ENCODE measurements around the gene BMI1. TPM values are rescaled to one million over a fixed set of nuclear protein-coding genes. Genes with fewer than 3 reads are reported as not detected.

Gene BMI1
- total and polyA plus RNA-seq, 2 donors (not counting 3 experiments of a cell fraction or from before 2014, with no cell fraction given) = 12.0 to 25.1 TPM

GRCh38 chr10:22345301-22346095, 24.6 kb downstream of the BMI1 start, which contains the start of gene SPAG6:
SPAG6 (plus strand) TSS chr10:22345496; CDS start chr10:22345612, 116 bp downstream.
- FAIRE-seq (no peak), DNase-seq (ENCODE audit: low read depth, low spot score) (no peak)
- Histone ChIP-seq H3K27me3 (ENCODE audit: control insufficient read depth in 2 of 2, insufficient read depth in 2 of 2, low read length in 2 of 2) (peaks cover 59 to 89% of the 10 kb centered on the region in 2 experiments), H2AFZ (ENCODE audit: low read depth, low read length) (no peak within 1 kb of the TSS), H3K4me1 (ENCODE audit: control insufficient read depth, extremely low read depth, insufficient read depth, low read length) (peaks cover 7% of the 10 kb centered on the region), H3K79me2 (ENCODE audit: control insufficient read depth, insufficient read depth, low read length) (no peaks in the 10 kb centered on the region), H3K9ac (replicated peaks; ENCODE audit: extremely low read depth, insufficient read depth, low read length) (no peak within 1 kb of the TSS), H3K4me2 (ENCODE audit: insufficient read depth, low read length) (no peak within 1 kb of the TSS), H3K36me3 (ENCODE audit: control insufficient read depth in 2 of 2, extremely low read depth in 1 of 2, insufficient read depth in 2 of 2, low read length in 2 of 2) (no peaks in the 10 kb centered on the region), H4K20me1 (replicated peaks; ENCODE audit: control insufficient read depth, extremely low read depth, insufficient read depth, low read length) (no peaks in the 10 kb centered on the region), H3K4me3 (replicated peaks in 1 of 3; ENCODE audit: insufficient read depth in 1 of 3, low read depth in 1 of 3, low read length in 3 of 3) (no peak within 1 kb of the TSS), H3K9me1 (replicated peaks; ENCODE audit: control insufficient read depth, extremely low read depth, insufficient read depth, low read length) (no peaks in the 10 kb centered on the region), H3K27ac (ENCODE audit: insufficient read depth, low read depth, low read length) (no peak within 1 kb of the TSS), H3K9me3 (replicated peaks; ENCODE audit: control insufficient read depth, insufficient read depth, low read length) (no peaks in the 10 kb centered on the region)
- no peak for TF ChIP-seq FOS (IDR thresholded peaks at IDR 0.05; ENCODE audit: borderline replicate concordance, insufficient read depth, low read length)
- peak; percentile 97 for TF ChIP-seq EZH2 (IDR thresholded peaks at IDR 0.05; ENCODE audit: borderline replicate concordance, low read depth, low read length, severe bottlenecking)
- TF ChIP-seq JUN (IDR thresholded peaks at IDR 0.05; ENCODE audit: borderline replicate concordance, insufficient read depth, insufficient read length, low read depth) = no peak
- no peak for TF ChIP-seq MYC (IDR thresholded peaks at IDR 0.05; ENCODE audit: low read depth, low read length)
- TF ChIP-seq GATA2 (IDR thresholded peaks at IDR 0.05; ENCODE audit: insufficient read depth, insufficient read length, low read depth, low read length) = no peak
- TF ChIP-seq MAX (IDR thresholded peaks at IDR 0.05; ENCODE audit: insufficient read depth, insufficient read length) = no peak
- no peak for TF ChIP-seq POLR2AphosphoS5 (IDR thresholded peaks at IDR 0.05; ENCODE audit: insufficient read depth, low read depth, low read length)
- dilution Hi-C loops (cut with MboI; ENCODE audit: extremely low pct_ligation_motif_present, low sequenced_read_pairs) (no loop called here), intact Hi-C loops (cut with micrococcal nuclease) (no loop called here)
- POLR2A ChIA-PET = no interaction called here
- no TSS peak for BruUV-seq (replicated peaks)
- CTCF ChIA-PET = interaction anchor here (0.7 kb wide), 1 partner anchor 32 kb away, joined by 3 read pairs; no protein-coding TSS in a partner anchor

Measured in endothelial cell of umbilical vein (primary cell).